Measurements from ENCODE around the gene ZSCAN20.
A peak's percentile ranks its signal among the peaks of the same experiment; 100 is the strongest.

The ZSCAN20 gene

GRCh38 chr1:33465316-33465715 lies 7.1 kb upstream of the ZSCAN20 start:
- TF ChIP-seq CTCF (IDR thresholded peaks at IDR 0.05; ENCODE audit: control insufficient read depth, insufficient read depth, low read depth, low read length, missing control alignments), result no peak
- H3K4me3 ChIP-seq (ENCODE audit: control insufficient read depth, low read depth, low read length), result no peak overlapping the region
- no peak for DNase-seq (ENCODE audit: low read depth)

- no peak overlapping the region for H3K4me3 ChIP-seq (ENCODE audit: control insufficient read depth, low read depth, low read length)
- TF ChIP-seq CTCF (IDR thresholded peaks at IDR 0.05; ENCODE audit: control insufficient read depth, insufficient read depth, low read depth, low read length, missing control alignments), result no peak
- DNase-seq (ENCODE audit: low read depth), result no peak
Observed at GRCh38 chr1:33466159-33466558, 6.3 kb upstream of the ZSCAN20 start.

GRCh38 chr1:33468011-33468410 lies 4.4 kb upstream of the ZSCAN20 start:
- H3K4me3 ChIP-seq (ENCODE audit: control insufficient read depth, low read depth, low read length), result no peak overlapping the region
- no peak for TF ChIP-seq CTCF (IDR thresholded peaks at IDR 0.05; ENCODE audit: control insufficient read depth, insufficient read depth, low read depth, low read length, missing control alignments)
- no peak for DNase-seq (ENCODE audit: low read depth)

GRCh38 chr1:33468531-33468930 lies 3.9 kb upstream of the ZSCAN20 start:
- TF ChIP-seq CTCF (IDR thresholded peaks at IDR 0.05; ENCODE audit: control insufficient read depth, insufficient read depth, low read depth, low read length, missing control alignments), result no peak
- no peak overlapping the region for H3K4me3 ChIP-seq (ENCODE audit: control insufficient read depth, low read depth, low read length)
- DNase-seq (ENCODE audit: low read depth), result no peak

- no peak overlapping the region for H3K4me3 ChIP-seq (ENCODE audit: control insufficient read depth, low read depth, low read length)
- no peak for DNase-seq (ENCODE audit: low read depth)
- no peak for TF ChIP-seq CTCF (IDR thresholded peaks at IDR 0.05; ENCODE audit: control insufficient read depth, insufficient read depth, low read depth, low read length, missing control alignments)
Observed at GRCh38 chr1:33468967-33469366, 3.5 kb upstream of the ZSCAN20 start.

- no peak for TF ChIP-seq CTCF (IDR thresholded peaks at IDR 0.05; ENCODE audit: control insufficient read depth, insufficient read depth, low read depth, low read length, missing control alignments)
- no peak for DNase-seq (ENCODE audit: low read depth)
- no peak overlapping the region for H3K4me3 ChIP-seq (ENCODE audit: control insufficient read depth, low read depth, low read length)
Observed at GRCh38 chr1:33469691-33470090, 2.8 kb upstream of the ZSCAN20 start.

- TF ChIP-seq CTCF (IDR thresholded peaks at IDR 0.05; ENCODE audit: control insufficient read depth, insufficient read depth, low read depth, low read length, missing control alignments), result peak; percentile 89
- DNase-seq (ENCODE audit: low read depth), result peak; percentile 55
- H3K4me3 ChIP-seq (ENCODE audit: control insufficient read depth, low read depth, low read length), result no peak overlapping the region
Observed at GRCh38 chr1:33470495-33471012, 1.9 kb upstream of the ZSCAN20 start.
